ENCODE data around the gene ATRN.

Gene ATRN

DNA sequence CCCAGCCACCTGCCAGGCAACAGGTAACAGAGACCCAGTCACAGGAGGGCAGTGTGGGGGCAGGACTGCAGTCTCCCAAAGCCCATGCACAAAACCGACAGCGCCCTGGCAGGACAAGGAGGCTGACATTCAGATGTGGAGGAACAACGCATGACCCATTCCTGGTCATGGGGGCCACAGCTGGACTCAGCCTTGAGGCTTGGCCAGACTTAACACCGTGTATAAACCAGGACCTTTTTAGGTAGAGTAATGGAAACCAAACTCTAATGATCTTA lies 184.2 kb downstream of the ATRN start:
- Histone ChIP-seq H3K36me3 (ENCODE audit: insufficient read depth, low read length) (no peaks in the 10 kb centered on the region), H3K27me3 (ENCODE audit: insufficient read depth, low read length, poor library complexity, severe bottlenecking) (no peaks in the 10 kb centered on the region), H3K4me3 (ENCODE audit: low read length, poor library complexity, severe bottlenecking) (no peak overlapping the region), H4K20me1 (ENCODE audit: insufficient read depth, low read length, poor library complexity, severe bottlenecking) (no peaks in the 10 kb centered on the region), H3K9me3 (ENCODE audit: insufficient read depth, low read depth, low read length) (no peaks in the 10 kb centered on the region), H3K4me1 (ENCODE audit: insufficient read depth, low read length, poor library complexity, severe bottlenecking) (peaks cover 18% of the 10 kb centered on the region), H3K9ac (ENCODE audit: low read depth, low read length, poor library complexity, severe bottlenecking) (no peak overlapping the region), H3K79me2 (ENCODE audit: insufficient read depth, low read length) (no peaks in the 10 kb centered on the region), H3F3A (ENCODE audit: low read depth) (no peaks in the 10 kb centered on the region), H3K9me2 (replicated peaks; ENCODE audit: low read depth, low read length) (no peaks in the 10 kb centered on the region), H2AFZ (ENCODE audit: low read length) (no peak overlapping the region), H3K4me2 (ENCODE audit: low read depth, low read length, poor library complexity, severe bottlenecking) (no peak overlapping the region)
- TF ChIP-seq, protein P1, sequence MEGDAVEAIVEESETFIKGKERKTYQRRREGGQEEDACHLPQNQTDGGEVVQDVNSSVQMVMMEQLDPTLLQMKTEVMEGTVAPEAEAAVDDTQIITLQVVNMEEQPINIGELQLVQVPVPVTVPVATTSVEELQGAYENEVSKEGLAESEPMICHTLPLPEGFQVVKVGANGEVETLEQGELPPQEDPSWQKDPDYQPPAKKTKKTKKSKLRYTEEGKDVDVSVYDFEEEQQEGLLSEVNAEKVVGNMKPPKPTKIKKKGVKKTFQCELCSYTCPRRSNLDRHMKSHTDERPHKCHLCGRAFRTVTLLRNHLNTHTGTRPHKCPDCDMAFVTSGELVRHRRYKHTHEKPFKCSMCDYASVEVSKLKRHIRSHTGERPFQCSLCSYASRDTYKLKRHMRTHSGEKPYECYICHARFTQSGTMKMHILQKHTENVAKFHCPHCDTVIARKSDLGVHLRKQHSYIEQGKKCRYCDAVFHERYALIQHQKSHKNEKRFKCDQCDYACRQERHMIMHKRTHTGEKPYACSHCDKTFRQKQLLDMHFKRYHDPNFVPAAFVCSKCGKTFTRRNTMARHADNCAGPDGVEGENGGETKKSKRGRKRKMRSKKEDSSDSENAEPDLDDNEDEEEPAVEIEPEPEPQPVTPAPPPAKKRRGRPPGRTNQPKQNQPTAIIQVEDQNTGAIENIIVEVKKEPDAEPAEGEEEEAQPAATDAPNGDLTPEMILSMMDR (conservative IDR thresholded peaks at IDR 0.05; ENCODE audit: low read length) = no peak
- TF ChIP-seq EZH2phosphoT487 (IDR thresholded peaks at IDR 0.05; ENCODE audit: borderline replicate concordance) = no peak

DNA sequence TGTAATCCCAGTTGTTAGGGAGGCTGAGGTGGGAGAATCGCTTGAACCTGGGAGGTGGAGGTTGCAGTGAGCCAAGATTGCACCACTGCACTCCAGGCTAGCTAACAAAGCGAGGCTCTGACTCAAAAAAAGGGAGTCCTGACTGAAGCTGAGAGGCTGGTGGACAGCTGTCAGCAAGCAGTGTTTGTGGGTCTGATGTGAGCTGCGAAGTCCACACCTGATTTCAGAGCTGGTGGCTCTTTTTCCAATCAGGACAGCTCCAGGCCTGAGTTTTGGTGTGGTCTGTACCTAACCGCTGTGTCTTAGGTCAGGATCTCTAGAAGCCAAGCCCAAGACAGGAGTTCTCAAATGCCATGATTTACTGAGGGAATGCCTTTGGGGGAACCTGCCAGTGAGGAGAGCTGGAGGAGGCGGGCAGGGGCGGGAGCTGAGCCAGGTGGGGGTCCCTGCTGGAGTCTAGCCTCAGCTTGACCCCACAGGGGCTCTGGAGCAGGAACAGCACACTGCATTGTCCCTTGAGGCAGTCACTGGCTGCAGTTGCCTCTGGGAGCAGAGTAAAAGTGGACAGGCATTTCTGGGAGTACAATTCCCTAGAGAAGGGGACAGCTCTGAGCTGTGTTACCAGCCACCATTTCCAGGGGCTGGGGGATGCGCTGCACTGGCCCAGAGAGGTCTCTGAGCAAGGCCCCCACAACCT lies 187.3 kb downstream of the ATRN start:
- Histone ChIP-seq H2AFZ (ENCODE audit: low read length) (0 out of 2 replicates have a peak overlapping the region, but pooled peaks have one; percentile 25), H3K9me2 (replicated peaks; ENCODE audit: low read depth, low read length) (no peaks in the 10 kb centered on the region), H3K27me3 (ENCODE audit: insufficient read depth, low read length, poor library complexity, severe bottlenecking) (no peaks in the 10 kb centered on the region), H3K36me3 (ENCODE audit: insufficient read depth, low read length) (no peaks in the 10 kb centered on the region), H3K79me2 (ENCODE audit: insufficient read depth, low read length) (no peaks in the 10 kb centered on the region), H4K20me1 (ENCODE audit: insufficient read depth, low read length, poor library complexity, severe bottlenecking) (no peaks in the 10 kb centered on the region), H3K4me1 (ENCODE audit: insufficient read depth, low read length, poor library complexity, severe bottlenecking) (peaks cover 12% of the 10 kb centered on the region), H3K4me3 (ENCODE audit: low read length, poor library complexity, severe bottlenecking) (no peak overlapping the region), H3K9ac (ENCODE audit: low read depth, low read length, poor library complexity, severe bottlenecking) (no peak overlapping the region), H3K4me2 (ENCODE audit: low read depth, low read length, poor library complexity, severe bottlenecking) (no peak overlapping the region), H3F3A (ENCODE audit: low read depth) (no peaks in the 10 kb centered on the region), H3K9me3 (ENCODE audit: insufficient read depth, low read depth, low read length) (no peaks in the 10 kb centered on the region)
- TF ChIP-seq, protein P1 (conservative IDR thresholded peaks at IDR 0.05; ENCODE audit: low read length) = no peak
- no peak for TF ChIP-seq EZH2phosphoT487 (IDR thresholded peaks at IDR 0.05; ENCODE audit: borderline replicate concordance)

DNA sequence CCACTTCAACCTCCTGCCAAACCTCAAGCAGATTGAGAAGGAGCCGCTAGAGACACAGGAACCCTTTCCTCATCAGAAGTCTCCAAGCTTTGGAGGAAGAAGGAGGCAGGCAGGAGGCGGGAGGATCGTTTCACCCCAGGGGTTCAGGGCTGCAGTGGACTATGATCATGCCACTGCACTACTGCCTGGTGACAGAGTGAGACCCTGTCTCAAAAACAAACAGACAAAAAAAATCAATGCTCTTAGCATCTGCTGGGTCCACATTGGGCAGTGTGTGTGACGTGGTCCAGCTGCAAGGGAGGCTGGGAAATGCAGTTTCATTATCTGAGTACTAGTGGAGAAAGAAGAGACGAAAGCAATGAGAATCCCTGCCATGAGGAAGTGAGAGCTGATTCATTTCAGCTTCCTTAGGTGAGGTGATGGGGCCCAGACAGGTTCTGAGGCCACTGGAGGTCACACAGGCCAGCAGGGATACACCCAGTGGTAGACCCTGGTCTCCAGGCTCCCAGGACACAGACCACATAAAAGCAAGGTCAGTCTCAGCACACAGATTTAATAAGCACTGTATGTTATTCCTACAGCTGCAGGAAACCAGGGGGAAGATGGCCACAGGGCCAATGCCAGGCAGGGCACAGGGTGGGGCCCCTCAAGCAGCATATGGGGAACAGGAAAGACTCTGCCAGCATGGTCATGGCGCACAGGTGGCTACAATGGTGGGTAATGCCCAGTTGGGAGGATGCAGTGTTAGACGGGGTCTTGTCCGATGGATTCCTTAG lies 188.1 kb downstream of the ATRN start:
- Histone ChIP-seq H3K4me1 (ENCODE audit: insufficient read depth, low read length, poor library complexity, severe bottlenecking) (peaks cover 5% of the 10 kb centered on the region), H3K4me3 (ENCODE audit: low read length, poor library complexity, severe bottlenecking) (no peak overlapping the region), H3K79me2 (ENCODE audit: insufficient read depth, low read length) (no peaks in the 10 kb centered on the region), H2AFZ (ENCODE audit: low read length) (peak overlapping the region; percentile 25; the same call in 1 of the 2 replicates), H3F3A (ENCODE audit: low read depth) (no peaks in the 10 kb centered on the region), H3K9me2 (replicated peaks; ENCODE audit: low read depth, low read length) (no peaks in the 10 kb centered on the region), H3K36me3 (ENCODE audit: insufficient read depth, low read length) (no peaks in the 10 kb centered on the region), H3K9ac (ENCODE audit: low read depth, low read length, poor library complexity, severe bottlenecking) (no peak overlapping the region), H3K9me3 (ENCODE audit: insufficient read depth, low read depth, low read length) (no peaks in the 10 kb centered on the region), H3K27me3 (ENCODE audit: insufficient read depth, low read length, poor library complexity, severe bottlenecking) (no peaks in the 10 kb centered on the region), H3K4me2 (ENCODE audit: low read depth, low read length, poor library complexity, severe bottlenecking) (no peak overlapping the region), H4K20me1 (ENCODE audit: insufficient read depth, low read length, poor library complexity, severe bottlenecking) (no peaks in the 10 kb centered on the region)
- TF ChIP-seq EZH2phosphoT487 (IDR thresholded peaks at IDR 0.05; ENCODE audit: borderline replicate concordance) = no peak
- TF ChIP-seq, protein P1 (conservative IDR thresholded peaks at IDR 0.05; ENCODE audit: low read length) = no peak

Data from Loucy (cell line).